H1 (cell line): ENCODE measurements around the gene JPH3. TPM values are rescaled to one million over a fixed set of nuclear protein-coding genes. Genes with fewer than 3 reads are reported as not detected.

Source experiments
- CTCF ChIA-PET: fragments of 300-600 bp; sonication (Branson Sonifier 250); formaldehyde crosslinking; loops from one replicate; lab custom pipeline; 2021; ENCODE audit not compliant: partially characterized antibody; lab: Charles Lee
- POLR2A ChIA-PET: fragments of 300-600 bp; sonication (Branson Sonifier 250); formaldehyde crosslinking; loops from one replicate; lab custom pipeline; 2021; ENCODE audit warnings: inconsistent platforms; ENCODE audit not compliant: partially characterized antibody; lab: Charles Lee
- DNase-seq, 2 experiments: peaks; one replicate each; pipeline versions ENCODE4 v3.0.0 to v3.0.0-alpha.2; 2010 to 2022; ENCODE audit warnings: low spot score in 2 of 2, low read depth in 1 of 2, mixed read lengths in 1 of 2
- FAIRE-seq: peaks from 2 replicates; lab custom pipeline; 2011; peaks lifted over from hg19 to GRCh38; lab: Jason Lieb, UNC
- H2AFZ ChIP-seq: 2 replicates; pipeline ENCODE4 v1.8.1; 2012; ENCODE audit warnings: low read length, inconsistent platforms
- H2AK5ac ChIP-seq: 2 replicates; pipeline ENCODE4 v1.6.1; 2013; ENCODE audit warnings: low read depth, low read length
- H2BK120ac ChIP-seq: replicated peaks from 2 replicates; pipeline ENCODE3; 2013; ENCODE audit warnings: low read depth, low read length, inconsistent platforms
- H2BK12ac ChIP-seq: 2 replicates; pipeline ENCODE4 v1.6.1; 2013; ENCODE audit warnings: low read depth, low read length
- H2BK15ac ChIP-seq: 2 replicates; pipeline ENCODE4 v1.6.1; 2013; ENCODE audit warnings: low read length
- H2BK20ac ChIP-seq: 2 replicates; pipeline ENCODE4 v1.6.1; 2013; ENCODE audit warnings: low read length
- H2BK5ac ChIP-seq: 2 replicates; pipeline ENCODE4 v1.6.1; 2013; ENCODE audit warnings: low read depth, low read length
- H3K14ac ChIP-seq: 2 replicates; pipeline ENCODE4 v1.6.1; 2013; ENCODE audit warnings: inconsistent platforms; ENCODE audit not compliant: insufficient read length
- H3K18ac ChIP-seq: 2 replicates; pipeline ENCODE4 v1.6.1; 2013; ENCODE audit warnings: low read length; ENCODE audit errors: extremely low read depth
- H3K23ac ChIP-seq: 2 replicates; pipeline ENCODE4 v1.6.1; 2013; ENCODE audit warnings: inconsistent platforms; ENCODE audit not compliant: insufficient read length
- H3K23me2 ChIP-seq: 2 replicates; pipeline ENCODE4 v1.6.1; 2013; ENCODE audit warnings: low read depth, low read length
- H3K27ac ChIP-seq: 2 replicates; pipeline ENCODE4 v1.6.1; 2011; ENCODE audit warnings: low read depth, low read length, inconsistent platforms
- H3K27me3 ChIP-seq, 4 experiments: replicated peaks in 1 of 4; 1 replicate in 1 of 4; 2 replicates in 3 of 4; pipeline versions ENCODE4 v1.6.1 to v1.8.1; 2011 to 2013; ENCODE audit warnings: low read length in 3 of 4, mild to moderate bottlenecking in 3 of 4, inconsistent platforms in 2 of 4, mixed read lengths in 2 of 4, moderate library complexity in 1 of 4; ENCODE audit not compliant: control insufficient read depth in 3 of 4, insufficient read depth in 3 of 4; ENCODE audit errors: extremely low read depth in 1 of 4
- H3K36me3 ChIP-seq, 4 experiments: 2 replicates each; pipeline versions ENCODE4 v1.6.1 to v1.8.1; 2011 to 2013; ENCODE audit warnings: mild to moderate bottlenecking in 4 of 4, low read length in 3 of 4, moderate library complexity in 2 of 4, control low read depth in 1 of 4, inconsistent platforms in 1 of 4; ENCODE audit not compliant: insufficient read depth in 4 of 4, control insufficient read depth in 2 of 4
- H3K4ac ChIP-seq: replicated peaks from 2 replicates; pipeline ENCODE3; 2013; ENCODE audit warnings: low read length, low read depth, mixed read lengths, inconsistent platforms; ENCODE audit not compliant: insufficient read length
- H3K4me1 ChIP-seq, 4 experiments: replicated peaks in 1 of 4; 1 replicate in 1 of 4; 2 replicates in 3 of 4; pipeline versions ENCODE4 v1.6.1 to v1.8.1; 2011 to 2013; ENCODE audit warnings: low read length in 3 of 4, inconsistent platforms in 2 of 4, mixed read lengths in 1 of 4; ENCODE audit not compliant: insufficient read depth in 4 of 4, control insufficient read depth in 3 of 4
- H3K4me2 ChIP-seq, 2 experiments: 2 replicates each; pipeline versions ENCODE4 v1.6.1 to v1.8.1; 2011 to 2013; ENCODE audit warnings: low read depth in 2 of 2, low read length in 2 of 2, control low read depth in 1 of 2, inconsistent platforms in 1 of 2, mild to moderate bottlenecking in 1 of 2; ENCODE audit not compliant: insufficient read depth in 1 of 2
- H3K4me3 ChIP-seq, 4 experiments: fragments of 200-600, 300-600 bp in 1 of 4; sonication (generic), shearing (Covaris generic), sonication (Bioruptor Twin) in 1 of 4; 2 replicates each; pipeline versions ENCODE4 v1.5.1 to v1.8.1; 2011 to 2016; ENCODE audit warnings: low read length in 4 of 4, low read depth in 3 of 4, control low read depth in 2 of 4, inconsistent platforms in 2 of 4, mild to moderate bottlenecking in 2 of 4, mixed read lengths in 1 of 4, moderate library complexity in 1 of 4; ENCODE audit not compliant: insufficient read depth in 2 of 4; ENCODE audit errors: extremely low read depth in 1 of 4
- H3K56ac ChIP-seq: replicated peaks from 2 replicates; pipeline ENCODE3; 2013; ENCODE audit warnings: low read depth, mild to moderate bottlenecking, mixed read lengths, low read length, inconsistent platforms; ENCODE audit not compliant: insufficient read length
- H3K79me1 ChIP-seq: 2 replicates; pipeline ENCODE4 v1.6.1; 2013; ENCODE audit warnings: low read depth, low read length, control low read depth
- H3K79me2 ChIP-seq, 2 experiments: 2 replicates each; pipeline versions ENCODE4 v1.6.1 to v1.8.1; 2012 to 2013; ENCODE audit warnings: low read length in 2 of 2, mild to moderate bottlenecking in 2 of 2, inconsistent platforms in 1 of 2; ENCODE audit not compliant: insufficient read depth in 2 of 2, control insufficient read depth in 1 of 2
- H3K9ac ChIP-seq, 4 experiments: replicated peaks in 1 of 4; 1 replicate in 1 of 4; 2 replicates in 3 of 4; pipeline versions ENCODE4 v1.6.1 to v1.8.1; 2011 to 2013; ENCODE audit warnings: low read depth in 3 of 4, low read length in 3 of 4, control low read depth in 2 of 4, mild to moderate bottlenecking in 2 of 4, moderate library complexity in 2 of 4, inconsistent platforms in 1 of 4; ENCODE audit errors: extremely low read depth in 1 of 4
- H3K9me3 ChIP-seq, 2 experiments: 2 replicates each; pipeline versions ENCODE4 v1.6.1 to v1.8.1; 2012 to 2013; ENCODE audit warnings: mild to moderate bottlenecking in 2 of 2, moderate library complexity in 2 of 2, control low read depth in 1 of 2, inconsistent platforms in 1 of 2, low read depth in 1 of 2, low read length in 1 of 2, mixed read lengths in 1 of 2; ENCODE audit not compliant: insufficient read depth in 2 of 2
- H4K20me1 ChIP-seq, 2 experiments: replicated peaks in 1 of 2; 2 replicates each; pipeline versions ENCODE3 to v1.8.1; 2011 to 2013; ENCODE audit warnings: inconsistent platforms in 2 of 2, low read length in 2 of 2, mild to moderate bottlenecking in 1 of 2; ENCODE audit not compliant: insufficient read depth in 2 of 2, control insufficient read depth in 1 of 2
- H4K5ac ChIP-seq: 2 replicates; pipeline ENCODE4 v1.6.1; 2013; ENCODE audit warnings: low read length, low read depth, mixed read lengths, inconsistent platforms; ENCODE audit not compliant: insufficient read length
- H4K8ac ChIP-seq: 2 replicates; pipeline ENCODE4 v1.8.0; 2013; ENCODE audit warnings: mild to moderate bottlenecking, moderate library complexity, low read length, inconsistent platforms; ENCODE audit not compliant: insufficient read depth; ENCODE audit errors: extremely low read depth
- H4K91ac ChIP-seq: replicated peaks from 2 replicates; pipeline ENCODE3; 2013; ENCODE audit warnings: low read length, mixed read lengths, inconsistent platforms; ENCODE audit not compliant: insufficient read length
- BACH1 ChIP-seq: IDR thresholded peaks from 2 replicates; pipeline ENCODE4 v1.6.1; 2012; ENCODE audit warnings: low read length, improper control_type of control experiment
- WGBS, 2 experiments: shearing (Covaris generic) in 1 of 2; methylation state at CpG; one replicate each; pipeline versions ENCODE4 v1.1.6 to v1.1.7; 2013 to 2015; ENCODE audit warnings: low lambda C conversion rate in 2 of 2, mixed read lengths in 2 of 2, inconsistent platforms in 1 of 2, low coverage in 1 of 2, missing lambda C conversion rate in 1 of 2; ENCODE audit not compliant: insufficient replicate concordance in 2 of 2, insufficient coverage in 1 of 2, insufficient read length in 1 of 2; ENCODE audit errors: extremely low coverage in 1 of 2, missing lambda C conversion rate in 1 of 2; 5-methylcytosine and 5-hydroxymethylcytosine counted together
- polyA plus RNA-seq, 7 experiments: library from polyadenylated mRNA; depleted of rRNA in 3 of 7; stranded (reverse) in 5 of 7; unstranded in 2 of 7; fragments of >200 nt in 5 of 7; fragments of 200-250 nt in 2 of 7; gene quantifications; 1 replicate in 5 of 7; 2 replicates in 1 of 7; 4 replicates in 1 of 7; pipeline versions ENCODE4 v1.2.1 to v1.2.3, GENCODE V29; 2011 to 2013; ENCODE audit warnings: missing spikeins in 2 of 7, mixed read lengths in 2 of 7
- total RNA-seq: library from RNA; stranded (reverse); fragmentation: NEBNext Ultra II Directional; extraction: Animal tissue kit (Norgen Biotek cat#: 25700); gene quantifications from 2 replicates; pipeline ENCODE4 v1.2.1, GENCODE V29; 2021

Gene JPH3
- total and polyA plus RNA-seq, 2 of the 8 experiments (the other 6 are each of a cell fraction or from before 2014, with no cell fraction given): 10.3 to 28.3 TPM

DNA sequence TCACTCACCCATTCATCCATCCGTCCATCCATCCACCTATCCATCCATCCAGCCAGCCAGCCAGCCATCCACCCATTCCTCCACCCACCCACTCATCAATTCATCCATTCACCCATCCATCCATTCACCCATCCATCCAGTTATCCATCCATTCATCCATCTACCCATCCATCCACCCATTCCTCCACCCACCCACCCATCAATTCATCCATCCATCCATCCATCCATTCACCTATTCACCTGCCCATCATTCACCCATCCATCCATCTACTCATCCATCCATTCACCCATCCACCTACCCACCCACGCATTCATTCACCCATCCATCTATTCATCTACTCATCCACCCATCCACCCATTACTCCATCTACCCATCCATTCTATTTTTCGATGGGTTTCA, 43.6 kb upstream of the JPH3 start:
- POLR2A ChIA-PET: no interaction called here
- Histone ChIP-seq H3K14ac (no peak overlapping the region), H2BK120ac (no peak overlapping the region), H3K56ac (no peak overlapping the region), H2BK20ac (no peak overlapping the region), H2AFZ (no peak overlapping the region), H2BK5ac (no peak overlapping the region), H3K9ac (no peak overlapping the region), H3K23me2 (peaks cover 4% of the 10 kb centered on the region; the same call in 1 of the 2 replicates), H3K9me3 (peaks cover 0 to 7% of the 10 kb centered on the region in 2 experiments; a peak in 1 of 4 replicates), H4K91ac (no peak overlapping the region), H2BK15ac (no peak overlapping the region), H3K4me2 (no peak overlapping the region), H3K27me3 (no peaks in the 10 kb centered on the region; a peak in 1 of 7 replicates), H3K4me1 (peaks cover 0 to 6% (median 0%) of the 10 kb centered on the region in 4 experiments; a peak in 2 of 7 replicates), H3K4me3 (no peak overlapping the region), H4K20me1 (peaks cover 0 to 2% of the 10 kb centered on the region in 2 experiments), H3K4ac (no peak overlapping the region), H3K79me1 (no peaks in the 10 kb centered on the region), H4K8ac (no peak overlapping the region), H3K18ac (no peak overlapping the region), H3K36me3 (no peaks in the 10 kb centered on the region), H2AK5ac (no peak overlapping the region), H2BK12ac (no peak overlapping the region), H3K23ac (no peak overlapping the region), H4K5ac (no peak overlapping the region), H3K27ac (no peak overlapping the region), H3K79me2 (no peaks in the 10 kb centered on the region)
- FAIRE-seq (no peak), DNase-seq (no peak)
- WGBS, 2 experiments: 88 to 100% methylated on average over 2 to 3 of the region's 3 CpGs
- CTCF ChIA-PET: interaction anchor here (1.7 kb wide), 1 partner anchor 13 kb away, joined by 6 read pairs; no protein-coding TSS in a partner anchor
- no peak for TF ChIP-seq BACH1
